ENCODE results near the gene ZNG1E.
A peak's percentile ranks its signal among the peaks of the same experiment; 100 is the strongest.
"Not testable (repeated sequence)": the region's sequence is repeated elsewhere in the genome, so short reads cannot be mapped to it uniquely, and the experiment has no call there.

Gene ZNG1E

DNA sequence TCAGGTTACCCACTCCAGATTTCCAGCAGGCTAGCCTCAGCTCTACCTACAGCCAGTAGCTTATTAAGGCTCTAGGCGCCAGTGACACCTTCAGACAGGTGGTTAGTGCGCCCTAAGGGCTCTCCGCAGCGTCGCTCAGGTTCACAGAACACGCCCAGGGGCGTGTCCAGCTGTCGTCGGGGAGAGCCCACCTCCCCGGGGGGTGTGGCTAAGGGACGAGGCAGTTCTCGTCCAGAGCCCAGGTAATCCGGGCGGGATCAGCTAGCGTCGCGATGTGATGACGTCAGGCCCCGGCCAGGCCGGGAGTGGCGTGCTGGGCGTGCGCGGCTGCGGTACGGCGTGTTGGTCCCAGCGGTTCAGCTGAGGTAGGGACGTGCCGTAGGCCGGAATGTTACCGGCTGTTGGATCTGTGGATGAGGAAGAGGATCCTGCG lies at the start of gene ZNG1E:
ZNG1E (plus strand) TSS at position 340 of the 433 bp plus-strand sequence; CDS start at position 389, 49 bp downstream.
- ATAC-seq, H3K9me3 Mint-ChIP-seq, H3K27me3 Mint-ChIP-seq: not testable (repeated sequence)
- peak; percentile 70 to 75 for DNase-seq
- Mint-ChIP-seq H3K4me1 (peaks cover 13% of the 10 kb centered on the region), H3K27ac (peak within 1 kb of the TSS; percentile 46 to 74), H3K4me3 (peak within 1 kb of the TSS; percentile 76 to 81)

- peaks cover 13% of the 10 kb centered on the region for H3K4me1 Mint-ChIP-seq
- not testable (repeated sequence) for ATAC-seq, H3K27ac Mint-ChIP-seq, H3K9me3 Mint-ChIP-seq, DNase-seq, H3K27me3 Mint-ChIP-seq, H3K4me3 Mint-ChIP-seq
Measured at GRCh38 chr9:65673579-65673978, 2.1 kb upstream of the ZNG1E start.

DNA sequence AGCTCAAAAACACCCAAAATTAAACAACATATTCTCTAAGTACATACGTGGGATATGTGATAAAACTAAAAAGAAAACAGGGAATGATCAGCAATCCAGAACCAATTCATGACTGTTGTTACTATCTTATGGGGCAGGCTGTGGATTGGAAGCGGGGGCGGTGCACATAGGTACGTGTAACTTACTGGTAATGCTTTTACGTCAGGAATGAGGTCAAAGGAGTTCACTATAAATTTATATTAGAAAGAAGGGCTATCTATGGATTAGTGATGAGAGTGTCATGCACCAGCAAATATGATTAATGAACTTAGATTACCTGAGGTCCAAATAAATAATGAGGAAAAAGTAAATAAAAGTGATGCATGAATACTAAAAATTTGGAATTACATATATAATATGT lies 710 bp upstream of the ZNG1E start:
- H3K27ac Mint-ChIP-seq, H3K27me3 Mint-ChIP-seq, ATAC-seq, H3K9me3 Mint-ChIP-seq, DNase-seq: not testable (repeated sequence)
- peak overlapping the region; percentile 37 to 58 for H3K4me3 Mint-ChIP-seq
- peaks cover 13% of the 10 kb centered on the region for H3K4me1 Mint-ChIP-seq

GRCh38 chr9:65676389-65676788 lies 661 bp downstream of the ZNG1E start:
- ATAC-seq, H3K9me3 Mint-ChIP-seq, H3K27me3 Mint-ChIP-seq: not testable (repeated sequence)
- H3K4me1 Mint-ChIP-seq = peaks cover 13% of the 10 kb centered on the region
- H3K4me3 Mint-ChIP-seq = peak overlapping the region; percentile 76 to 81
- peak overlapping the region in 1 of 2 donors; percentile 59 for H3K27ac Mint-ChIP-seq
- peak; percentile 24 to 49 for DNase-seq

- not testable (repeated sequence) for DNase-seq, ATAC-seq, H3K4me3 Mint-ChIP-seq, H3K27ac Mint-ChIP-seq, H3K27me3 Mint-ChIP-seq, H3K9me3 Mint-ChIP-seq
- peaks cover 13% of the 10 kb centered on the region for H3K4me1 Mint-ChIP-seq
Measured at GRCh38 chr9:65678533-65678932, 2.8 kb downstream of the ZNG1E start.

- not testable (repeated sequence) for H3K4me3 Mint-ChIP-seq
Measured at GRCh38 chr9:65703550-65703949, 27.8 kb downstream of the ZNG1E start.

GRCh38 chr9:65714445-65714844 lies 38.7 kb downstream of the ZNG1E start:
- H3K4me1 Mint-ChIP-seq, DNase-seq, H3K27ac Mint-ChIP-seq, H3K27me3 Mint-ChIP-seq, ATAC-seq, H3K9me3 Mint-ChIP-seq, H3K4me3 Mint-ChIP-seq: not testable (repeated sequence)

More at GRCh38 chr9:65703550-65703949, 27.8 kb downstream of the ZNG1E start:
- ATAC-seq, DNase-seq, H3K27ac Mint-ChIP-seq, H3K9me3 Mint-ChIP-seq, H3K4me1 Mint-ChIP-seq, H3K27me3 Mint-ChIP-seq: not testable (repeated sequence)

DNA sequence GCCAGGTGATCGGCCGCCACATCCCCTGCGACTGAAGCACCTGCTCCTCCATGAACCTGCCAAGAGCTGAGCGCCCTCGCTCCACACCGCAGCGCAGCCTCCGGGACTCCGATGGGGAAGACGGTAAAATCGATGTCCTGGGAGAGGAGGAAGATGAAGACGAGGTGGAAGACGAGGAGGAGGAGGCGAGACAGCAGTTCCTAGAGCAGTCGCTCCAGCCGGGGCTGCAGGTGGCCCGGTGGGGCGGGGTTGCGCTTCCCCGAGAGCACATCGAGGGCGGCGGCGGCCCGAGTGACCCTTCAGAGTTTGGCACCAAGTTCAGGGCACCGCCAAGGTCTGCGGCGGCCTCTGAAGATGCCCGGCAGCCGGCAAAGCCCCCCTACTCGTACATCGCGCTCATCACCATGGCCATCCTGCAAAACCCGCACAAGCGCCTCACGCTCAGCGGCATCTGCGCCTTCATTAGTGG lies 61.4 kb downstream of the ZNG1E start, which contains the start of gene FOXD4L4:
FOXD4L4 (plus strand) TSS at position 51 of the 469 bp plus-strand sequence; CDS start at position 51, 0 bp downstream.
- H3K27ac Mint-ChIP-seq, ATAC-seq, H3K9me3 Mint-ChIP-seq, H3K4me1 Mint-ChIP-seq, H3K27me3 Mint-ChIP-seq: not testable (repeated sequence)
- peak in 1 of 2 donors; percentile 9 for DNase-seq
- H3K4me3 Mint-ChIP-seq = peak within 1 kb of the TSS; percentile 59 to 71

GRCh38 chr9:65738133-65738532 lies 62.4 kb downstream of the ZNG1E start:
- not testable (repeated sequence) for H3K27ac Mint-ChIP-seq, DNase-seq, H3K9me3 Mint-ChIP-seq, H3K4me1 Mint-ChIP-seq, H3K27me3 Mint-ChIP-seq
- peak overlapping the region in 1 of 2 donors; percentile 71 for H3K4me3 Mint-ChIP-seq
- peak; percentile 62 for ATAC-seq
